ENCODE measurements around the gene SLC39A9.

GRCh38 chr14:69373104-69373503, 25.4 kb upstream of the SLC39A9 start:
- TF ChIP-seq EZH2 (IDR thresholded peaks at IDR 0.05; ENCODE audit: insufficient read depth, poor library complexity, severe bottlenecking) (no peak), EZH2phosphoT487 (IDR thresholded peaks at IDR 0.05; ENCODE audit: insufficient read depth, low read depth) (no peak)
